Left ventricle myocardium inferior (tissue), 1 donor: ENCODE measurements around the gene SLC35D3. TPM values are rescaled to one million over a fixed set of nuclear protein-coding genes. Genes with fewer than 3 reads are reported as not detected.
"Not testable (repeated sequence)": the region's sequence is repeated elsewhere in the genome, so short reads cannot be mapped to it uniquely, and the experiment has no call there.

ENCODE experiments used
- DNase-seq: peaks from one replicate; pipeline ENCODE4 v3.0.0-alpha.2; 2020
- H3K27ac ChIP-seq: fragments of 200-600 bp; replicated peaks from 2 replicates; pipeline ENCODE4 v1.8.0; 2021
- H3K27me3 ChIP-seq: fragments of 200-600 bp; 2 replicates; pipeline ENCODE4 v1.8.0; 2021; ENCODE audit warnings: low read depth
- H3K36me3 ChIP-seq: fragments of 200-600 bp; 2 replicates; pipeline ENCODE4 v1.8.0; 2021
- H3K4me1 ChIP-seq: fragments of 200-600 bp; 2 replicates; pipeline ENCODE4 v1.8.0; 2021
- H3K4me3 ChIP-seq: fragments of 200-600 bp; 2 replicates; pipeline ENCODE4 v1.8.0; 2021; ENCODE audit warnings: mild to moderate bottlenecking, moderate library complexity
- H3K9me3 ChIP-seq: fragments of 200-600 bp; replicated peaks from 2 replicates; pipeline ENCODE4 v1.8.0; 2021
- CTCF ChIP-seq: fragments of 200-600 bp; IDR thresholded peaks from 2 replicates; pipeline ENCODE4 v1.8.0; 2021; ENCODE audit warnings: antibody characterized with exemption, mild to moderate bottlenecking, borderline replicate concordance
- intact Hi-C: fragments of 100-400 bp; cut with micrococcal nuclease; formaldehyde crosslinking; loops from one replicate; pipeline ENCODE4 v1.11.0; 2022
- total RNA-seq: library from RNA; stranded (reverse); fragmentation: NEBNext Ultra II Directional; extraction: Animal tissue kit (Norgen Biotek cat#: 25700); gene quantifications from one replicate; pipeline ENCODE4 v1.2.1, GENCODE V29; 2021
- donor health status: DM: no; HTN: yes; CAD: no; lungs with severe emphysema.

Gene SLC35D3
- total RNA-seq, 1 donor from 2014 or later: 0.08 TPM

GRCh38 chr6:136897071-136897470 is 25.0 kb upstream of the SLC35D3 start:
- Histone ChIP-seq H3K4me3 (no peak overlapping the region), H3K36me3 (peaks cover 36% of the 10 kb centered on the region), H3K27me3 (no peaks in the 10 kb centered on the region), H3K27ac (no peak overlapping the region), H3K9me3 (no peaks in the 10 kb centered on the region), H3K4me1 (peaks cover 17% of the 10 kb centered on the region)
- TF ChIP-seq CTCF: no peak
- intact Hi-C loops: no loop called here
- DNase-seq: no peak

GRCh38 chr6:136901212-136901784 is 20.8 kb upstream of the SLC35D3 start:
- Histone ChIP-seq H3K4me1 (peaks cover 12% of the 10 kb centered on the region), H3K36me3 (peaks cover 61% of the 10 kb centered on the region), H3K4me3 (no peak overlapping the region), H3K27me3 (no peaks in the 10 kb centered on the region), H3K27ac (no peak overlapping the region), H3K9me3 (no peaks in the 10 kb centered on the region)
- no peak for DNase-seq
- intact Hi-C loops: no loop called here
- no peak for TF ChIP-seq CTCF

- intact Hi-C loops, DNase-seq, H3K9me3 ChIP-seq, H3K4me3 ChIP-seq, H3K27me3 ChIP-seq, H3K27ac ChIP-seq: not testable (repeated sequence)
- Histone ChIP-seq H3K4me1 (peaks cover 12% of the 10 kb centered on the region), H3K36me3 (peaks cover 47% of the 10 kb centered on the region)
These were observed 17.6 kb upstream of the SLC35D3 start for GRCh38 chr6:136904477-136904876.

GRCh38 chr6:136914947-136915346 is 7.2 kb upstream of the SLC35D3 start:
- intact Hi-C loops: no loop called here
- Histone ChIP-seq H3K4me3 (no peak overlapping the region), H3K4me1 (no peaks in the 10 kb centered on the region), H3K27ac (no peak overlapping the region), H3K27me3 (peaks cover 29% of the 10 kb centered on the region), H3K36me3 (peaks cover 44% of the 10 kb centered on the region), H3K9me3 (no peaks in the 10 kb centered on the region)
- no peak for DNase-seq
- TF ChIP-seq CTCF: no peak

GRCh38 chr6:136918706-136919105 is 3.4 kb upstream of the SLC35D3 start:
- H3K27ac ChIP-seq: no peak overlapping the region
- H3K27me3 ChIP-seq: peaks cover 66% of the 10 kb centered on the region
- H3K9me3 ChIP-seq: no peaks in the 10 kb centered on the region
- H3K4me3 ChIP-seq: no peak overlapping the region
- no peak for TF ChIP-seq CTCF
- intact Hi-C loops: no loop called here
- H3K36me3 ChIP-seq: peaks cover 24% of the 10 kb centered on the region
- no peak for DNase-seq
- peaks cover 36% of the 10 kb centered on the region for H3K4me1 ChIP-seq

GRCh38 chr6:136920216-136920615 is 1.9 kb upstream of the SLC35D3 start:
- H3K9me3 ChIP-seq: no peaks in the 10 kb centered on the region
- TF ChIP-seq CTCF: no peak
- peak overlapping the region; percentile 73 for H3K4me3 ChIP-seq
- intact Hi-C loops: no loop called here
- H3K27me3 ChIP-seq: peaks cover 76% of the 10 kb centered on the region
- H3K4me1 ChIP-seq: peaks cover 36% of the 10 kb centered on the region
- H3K27ac ChIP-seq: no peak overlapping the region
- H3K36me3 ChIP-seq: peaks cover 11% of the 10 kb centered on the region
- DNase-seq: no peak
